H9 (cell line): ENCODE results near the gene ARL13B. TPM values are rescaled to one million over a fixed set of nuclear protein-coding genes. Genes with fewer than 3 reads are reported as not detected.

Experiments used
- DNase-seq: peaks from one replicate; pipeline ENCODE4 v3.0.0-alpha.2; 2017
- H2AFZ ChIP-seq: one replicate; pipeline ENCODE4 v1.6.1; 2013; ENCODE audit warnings: mild to moderate bottlenecking, low read length, control low read depth, moderate library complexity
- H2AK5ac ChIP-seq: 2 replicates; pipeline ENCODE4 v1.6.1; 2013; ENCODE audit warnings: low read length, control low read depth, mixed read lengths; ENCODE audit not compliant: insufficient read length
- H2BK120ac ChIP-seq: one replicate; pipeline ENCODE4 v1.6.1; 2013; ENCODE audit warnings: low read depth, mild to moderate bottlenecking, low read length, control low read depth, inconsistent platforms; ENCODE audit not compliant: poor library complexity, severe bottlenecking
- H2BK12ac ChIP-seq: 2 replicates; pipeline ENCODE4 v1.6.1; 2013; ENCODE audit warnings: low read length, control low read depth, mixed read lengths, low read depth; ENCODE audit not compliant: insufficient read length
- H2BK15ac ChIP-seq: 2 replicates; pipeline ENCODE4 v1.6.1; 2013; ENCODE audit warnings: low read depth, low read length, control low read depth
- H2BK20ac ChIP-seq: one replicate; pipeline ENCODE4 v1.6.1; 2013; ENCODE audit warnings: low read depth, mild to moderate bottlenecking, low read length, control low read depth, inconsistent platforms; ENCODE audit not compliant: poor library complexity, severe bottlenecking
- H2BK5ac ChIP-seq: 2 replicates; pipeline ENCODE4 v1.6.1; 2013; ENCODE audit warnings: low read length, control low read depth, mixed read lengths; ENCODE audit not compliant: insufficient read length
- H3K14ac ChIP-seq: 2 replicates; pipeline ENCODE4 v1.6.1; 2013; ENCODE audit warnings: low read length, control low read depth; ENCODE audit not compliant: insufficient read depth
- H3K18ac ChIP-seq: 2 replicates; pipeline ENCODE4 v1.6.1; 2013; ENCODE audit warnings: low read depth, mild to moderate bottlenecking, mixed read lengths, low read length, control low read depth; ENCODE audit not compliant: insufficient read length
- H3K23ac ChIP-seq: 2 replicates; pipeline ENCODE4 v1.6.1; 2013; ENCODE audit warnings: low read length, control low read depth, mixed read lengths, low read depth; ENCODE audit not compliant: insufficient read length
- H3K23me2 ChIP-seq: 2 replicates; pipeline ENCODE4 v1.6.1; 2013; ENCODE audit warnings: low read depth, mild to moderate bottlenecking, mixed read lengths, low read length, control low read depth; ENCODE audit not compliant: insufficient read length, poor library complexity, severe bottlenecking
- H3K27ac ChIP-seq: 2 replicates; pipeline ENCODE4 v1.5.1; 2013; ENCODE audit warnings: low read length, control low read depth, mixed read lengths, low read depth; ENCODE audit not compliant: insufficient read length
- H3K27me3 ChIP-seq: 2 replicates; pipeline ENCODE4 v1.6.1; 2013; ENCODE audit warnings: low read length, control low read depth, inconsistent platforms; ENCODE audit not compliant: insufficient read depth
- H3K4ac ChIP-seq: 2 replicates; pipeline ENCODE4 v1.6.1; 2013; ENCODE audit warnings: low read depth, mild to moderate bottlenecking, control low read depth, inconsistent platforms, low read length, moderate library complexity
- H3K4me1 ChIP-seq: 2 replicates; pipeline ENCODE4 v1.6.1; 2013; ENCODE audit warnings: low read length, control low read depth, inconsistent platforms; ENCODE audit not compliant: insufficient read depth
- H3K4me2 ChIP-seq: 2 replicates; pipeline ENCODE4 v1.6.1; 2013; ENCODE audit warnings: low read length, control low read depth, mixed read lengths; ENCODE audit not compliant: insufficient read length, insufficient read depth
- H3K56ac ChIP-seq: 2 replicates; pipeline ENCODE4 v1.6.1; 2013; ENCODE audit warnings: low read depth, mild to moderate bottlenecking, mixed read lengths, low read length, control low read depth; ENCODE audit not compliant: insufficient read length
- H3K79me1 ChIP-seq: 2 replicates; pipeline ENCODE4 v1.6.1; 2013; ENCODE audit warnings: low read depth, mild to moderate bottlenecking, moderate library complexity, low read length, control low read depth, inconsistent platforms; ENCODE audit not compliant: insufficient read depth, poor library complexity, severe bottlenecking
- H3K79me2 ChIP-seq: 2 replicates; pipeline ENCODE4 v1.6.1; 2013; ENCODE audit warnings: low read length, control low read depth, inconsistent platforms; ENCODE audit not compliant: insufficient read depth
- H3K9ac ChIP-seq: 2 replicates; pipeline ENCODE4 v1.6.1; 2013; ENCODE audit warnings: low read length, control low read depth, mixed read lengths; ENCODE audit not compliant: insufficient read length; ENCODE audit errors: extremely low read depth
- H3K9me3 ChIP-seq: one replicate; pipeline ENCODE4 v1.6.1; 2013; ENCODE audit warnings: low read depth, low read length, inconsistent platforms; ENCODE audit not compliant: control insufficient read depth
- H3T11ph ChIP-seq: one replicate; pipeline ENCODE4 v1.6.1; 2013; ENCODE audit warnings: mild to moderate bottlenecking, low read length, control low read depth, inconsistent platforms
- H4K20me1 ChIP-seq: one replicate; pipeline ENCODE4 v1.6.1; 2013; ENCODE audit not compliant: control insufficient read depth, insufficient read length, insufficient read depth
- H4K5ac ChIP-seq: 2 replicates; pipeline ENCODE4 v1.6.1; 2013; ENCODE audit warnings: low read depth, mild to moderate bottlenecking, mixed read lengths, low read length, control low read depth; ENCODE audit not compliant: insufficient read length
- H4K8ac ChIP-seq: replicated peaks from 2 replicates; pipeline ENCODE4 v1.6.1; 2013; ENCODE audit warnings: low read length, control low read depth, mixed read lengths, low read depth; ENCODE audit not compliant: insufficient read length
- H4K91ac ChIP-seq: 2 replicates; pipeline ENCODE4 v1.6.1; 2013; ENCODE audit warnings: low read depth, mild to moderate bottlenecking, moderate library complexity, mixed read lengths, low read length, control low read depth; ENCODE audit not compliant: insufficient read length
- H3K27ac Mint-ChIP-seq, 3 experiments: 2 replicates in 2 of 3; 3 replicates in 1 of 3; pipeline ENCODE4 v1.8.0; 2020 to 2021; ENCODE audit warnings: mixed read lengths in 3 of 3, mild to moderate bottlenecking in 1 of 3, moderate library complexity in 1 of 3
- H3K27me3 Mint-ChIP-seq: 2 replicates; pipeline ENCODE4 v1.8.0; 2021; ENCODE audit warnings: low read depth, mild to moderate bottlenecking, moderate library complexity, mixed read lengths
- H3K36me3 Mint-ChIP-seq, 3 experiments: 2 replicates in 2 of 3; 3 replicates in 1 of 3; pipeline ENCODE4 v1.8.0; 2020 to 2021; ENCODE audit warnings: low read depth in 3 of 3, mixed read lengths in 3 of 3; ENCODE audit not compliant: insufficient read depth in 1 of 3
- H3K4me1 Mint-ChIP-seq, 2 experiments: 2 replicates each; pipeline ENCODE4 v1.8.0; 2020; ENCODE audit warnings: mixed read lengths in 2 of 2
- H3K4me3 Mint-ChIP-seq, 2 experiments: 2 replicates in 1 of 2; 3 replicates in 1 of 2; pipeline ENCODE4 v1.8.0; 2020 to 2021; ENCODE audit warnings: mild to moderate bottlenecking in 2 of 2, mixed read lengths in 2 of 2, moderate library complexity in 1 of 2
- H3K9me3 Mint-ChIP-seq, 2 experiments: 2 replicates in 1 of 2; 3 replicates in 1 of 2; pipeline ENCODE4 v1.8.0; 2020; ENCODE audit warnings: mild to moderate bottlenecking in 2 of 2, mixed read lengths in 2 of 2, moderate library complexity in 1 of 2
- CTCF ChIP-seq: fragments of 200-600 bp; sonication (generic); conservative IDR thresholded peaks from 3 replicates; pipeline ENCODE4 v1.8.0; 2021; ENCODE audit warnings: antibody characterized with exemption, mild to moderate bottlenecking
- WGBS: extraction: QIAGEN DNeasy Blood & Tissue Kit; methylation state at CpG from one replicate; pipeline ENCODE4 v1.1.7; 2013; ENCODE audit warnings: missing lambda C conversion rate, low lambda C conversion rate, mixed read lengths; ENCODE audit not compliant: insufficient read length; ENCODE audit errors: extremely low coverage; 5-methylcytosine and 5-hydroxymethylcytosine counted together
- total RNA-seq: library from RNA; stranded (reverse); gene quantifications from 2 replicates; pipeline ENCODE4 v1.2.1, GENCODE V29; 2021

The ARL13B gene
- total RNA-seq, 1 experiment from 2014 or later, result 7.9 TPM

GRCh38 chr3:94062513-94063404 lies 82.8 kb downstream of the ARL13B start, which contains the start of the genes DHFR2 and NSUN3:
Gene DHFR2 (minus strand): TSS chr3:94062916. CDS start chr3:94061511, 1,405 bp downstream.
Gene NSUN3 (plus strand): TSS chr3:94063061. CDS start chr3:94063127, 66 bp downstream.
- no peak for TF ChIP-seq CTCF
- peaks cover 5 to 8% of the 10 kb centered on the region in 2 experiments for H3K4me1 Mint-ChIP-seq
- H3K27me3 Mint-ChIP-seq, result no peaks in the 10 kb centered on the region

More at GRCh38 chr3:94062513-94063404, 82.8 kb downstream of the ARL13B start, which contains the start of the genes DHFR2 and NSUN3:
- Histone ChIP-seq H3K27me3 (no peaks in the 10 kb centered on the region), H3K27ac (peak within 1 kb of the TSS; percentile 72), H3K4me1 (no peaks in the 10 kb centered on the region; the same call in none of the 2 replicates), H3K79me2 (no peaks in the 10 kb centered on the region; the same call in 1 of the 2 replicates), H4K20me1 (no peaks in the 10 kb centered on the region), H2BK5ac (no peak within 1 kb of the TSS), H2AFZ (peak within 1 kb of the TSS; percentile 90), H2BK15ac (no peak within 1 kb of the TSS), H3K4me2 (peak within 1 kb of the TSS; percentile 73), H2AK5ac (no peak within 1 kb of the TSS), H3K4ac (no peak within 1 kb of the TSS; the same call in 1 of the 2 replicates), H3K14ac (peak within 1 kb of the TSS; percentile 99), H3T11ph (peak within 1 kb of the TSS; percentile 97), H3K56ac (no peak within 1 kb of the TSS), H2BK20ac (no peak within 1 kb of the TSS), H3K9me3 (no peaks in the 10 kb centered on the region), H3K9ac (peak within 1 kb of the TSS; percentile 89), H3K23ac (no peak within 1 kb of the TSS), H3K23me2 (peaks cover 8% of the 10 kb centered on the region), H2BK120ac (no peak within 1 kb of the TSS), H4K8ac (no peak within 1 kb of the TSS), H4K91ac (no peak within 1 kb of the TSS), H3K79me1 (peaks cover 4% of the 10 kb centered on the region), H4K5ac (no peak within 1 kb of the TSS), H2BK12ac (no peak within 1 kb of the TSS), H3K18ac (peak within 1 kb of the TSS; percentile 93)
- H3K9me3 Mint-ChIP-seq, result peaks cover 0 to 2% of the 10 kb centered on the region in 2 experiments; a peak in 1 of 5 replicates
- H3K27ac Mint-ChIP-seq, result peak within 1 kb of the TSS; percentile 99 to 100 (median 100)
- peak within 1 kb of the TSS; percentile 96 to 98 for H3K4me3 Mint-ChIP-seq
- peak; percentile 96 for DNase-seq
- WGBS, result no CpG with 5 or more reads among the region's 52 CpGs
- peaks cover 8 to 15% (median 9%) of the 10 kb centered on the region in 3 experiments; a peak in 6 of 7 replicates for H3K36me3 Mint-ChIP-seq
